ENCODE data around the gene TMEM37.

DNA sequence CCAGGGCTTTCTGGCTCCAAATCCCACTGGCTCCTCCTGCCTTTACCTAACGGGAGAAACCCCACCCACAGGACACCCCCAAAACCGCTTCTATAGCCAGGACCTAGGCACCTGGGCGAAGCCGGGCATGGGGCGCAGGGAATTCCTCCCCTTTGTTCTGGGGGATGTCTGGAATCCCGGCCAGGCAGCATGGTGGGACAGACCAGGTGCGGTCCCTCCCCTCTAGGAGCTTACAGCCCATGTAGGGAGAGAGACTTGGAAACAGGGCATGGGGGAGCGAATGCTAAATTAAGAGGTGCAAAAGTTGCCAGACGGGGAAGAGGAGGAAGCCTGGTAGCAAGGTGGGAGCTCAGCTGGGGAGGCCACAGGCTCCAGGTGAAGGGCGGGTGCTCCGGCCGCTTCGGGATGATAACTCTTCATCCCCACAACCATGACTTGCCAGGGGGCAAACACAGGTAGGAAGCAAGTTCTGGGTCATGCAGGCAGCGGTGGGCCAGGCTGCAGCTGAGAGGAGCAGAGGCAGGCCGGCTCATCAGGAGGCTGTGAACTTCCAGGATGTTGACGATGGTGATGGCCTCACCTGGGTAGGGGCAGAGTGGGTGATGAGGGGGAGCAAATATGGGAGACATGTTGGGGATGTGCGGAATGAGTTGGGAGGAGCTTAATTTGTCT lies 1.3 kb downstream of the TMEM37 start:
- TF ChIP-seq, protein P1, sequence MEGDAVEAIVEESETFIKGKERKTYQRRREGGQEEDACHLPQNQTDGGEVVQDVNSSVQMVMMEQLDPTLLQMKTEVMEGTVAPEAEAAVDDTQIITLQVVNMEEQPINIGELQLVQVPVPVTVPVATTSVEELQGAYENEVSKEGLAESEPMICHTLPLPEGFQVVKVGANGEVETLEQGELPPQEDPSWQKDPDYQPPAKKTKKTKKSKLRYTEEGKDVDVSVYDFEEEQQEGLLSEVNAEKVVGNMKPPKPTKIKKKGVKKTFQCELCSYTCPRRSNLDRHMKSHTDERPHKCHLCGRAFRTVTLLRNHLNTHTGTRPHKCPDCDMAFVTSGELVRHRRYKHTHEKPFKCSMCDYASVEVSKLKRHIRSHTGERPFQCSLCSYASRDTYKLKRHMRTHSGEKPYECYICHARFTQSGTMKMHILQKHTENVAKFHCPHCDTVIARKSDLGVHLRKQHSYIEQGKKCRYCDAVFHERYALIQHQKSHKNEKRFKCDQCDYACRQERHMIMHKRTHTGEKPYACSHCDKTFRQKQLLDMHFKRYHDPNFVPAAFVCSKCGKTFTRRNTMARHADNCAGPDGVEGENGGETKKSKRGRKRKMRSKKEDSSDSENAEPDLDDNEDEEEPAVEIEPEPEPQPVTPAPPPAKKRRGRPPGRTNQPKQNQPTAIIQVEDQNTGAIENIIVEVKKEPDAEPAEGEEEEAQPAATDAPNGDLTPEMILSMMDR (IDR thresholded peaks at IDR 0.05 in 2 of 3, conservative IDR thresholded peaks at IDR 0.05 in 1 of 3; ENCODE audit: insufficient read depth in 2 of 3, low read depth in 1 of 3, low read length in 3 of 3), result no peak
- TF ChIP-seq, protein P2, sequence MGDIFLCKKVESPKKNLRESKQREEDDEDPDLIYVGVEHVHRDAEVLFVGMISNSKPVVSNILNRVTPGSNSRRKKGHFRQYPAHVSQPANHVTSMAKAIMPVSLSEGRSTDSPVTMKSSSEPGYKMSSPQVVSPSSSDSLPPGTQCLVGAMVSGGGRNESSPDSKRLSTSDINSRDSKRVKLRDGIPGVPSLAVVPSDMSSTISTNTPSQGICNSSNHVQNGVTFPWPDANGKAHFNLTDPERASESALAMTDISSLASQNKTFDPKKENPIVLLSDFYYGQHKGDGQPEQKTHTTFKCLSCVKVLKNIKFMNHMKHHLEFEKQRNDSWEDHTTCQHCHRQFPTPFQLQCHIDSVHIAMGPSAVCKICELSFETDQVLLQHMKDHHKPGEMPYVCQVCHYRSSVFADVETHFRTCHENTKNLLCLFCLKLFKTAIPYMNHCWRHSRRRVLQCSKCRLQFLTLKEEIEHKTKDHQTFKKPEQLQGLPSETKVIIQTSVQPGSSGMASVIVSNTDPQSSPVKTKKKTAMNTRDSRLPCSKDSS (IDR thresholded peaks at IDR 0.05; ENCODE audit: low read depth, partially characterized antibody), result no peak
- TF ChIP-seq XRCC3 (IDR thresholded peaks at IDR 0.05) (no peak), NFYB (IDR thresholded peaks at IDR 0.05; ENCODE audit: extremely low read depth, insufficient read length) (no peak), CBX1 (IDR thresholded peaks at IDR 0.05; ENCODE audit: low read depth) (no peak), HNRNPLL (IDR thresholded peaks at IDR 0.05; ENCODE audit: low read depth, low read length, poor library complexity, severe bottlenecking) (no peak)

All from K562 (cell line).